GM18505 (cell line): ENCODE measurements around the gene ABHD4.

Source experiments
- ATAC-seq: cut with Tn5 transposase; IDR thresholded peaks from one replicate; pipeline ENCODE4 v1.9.1; 2021; ENCODE audit not compliant: unreplicated experiment
- POLR2A ChIP-seq: IDR thresholded peaks from 4 replicates; pipeline ENCODE4 v1.6.1; 2011; ENCODE audit warnings: borderline replicate concordance; ENCODE audit not compliant: insufficient read depth, insufficient read length; ENCODE audit errors: extremely low read depth

The ABHD4 gene

DNA sequence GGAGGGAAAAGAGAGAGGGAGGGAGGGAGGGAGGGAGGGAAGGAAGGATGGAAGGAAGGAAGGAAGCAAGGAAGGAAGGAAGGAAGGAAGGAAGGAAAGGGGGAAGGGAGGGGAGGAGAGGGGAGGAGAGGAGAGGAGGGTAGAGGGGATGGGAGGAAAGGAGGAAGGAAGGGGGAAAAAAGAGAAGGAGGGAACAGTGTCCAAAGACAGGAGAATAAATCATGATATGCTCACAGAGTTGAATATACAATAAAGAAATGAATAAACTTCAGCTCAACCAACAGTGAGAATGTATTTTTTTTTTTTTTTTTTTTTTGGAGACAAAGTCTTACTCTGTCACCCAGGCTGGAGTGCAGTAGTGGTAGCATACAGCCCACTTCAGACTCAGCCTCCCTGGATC, 42.1 kb downstream of the ABHD4 start:
- no peak for TF ChIP-seq POLR2A
- no peak for ATAC-seq

DNA sequence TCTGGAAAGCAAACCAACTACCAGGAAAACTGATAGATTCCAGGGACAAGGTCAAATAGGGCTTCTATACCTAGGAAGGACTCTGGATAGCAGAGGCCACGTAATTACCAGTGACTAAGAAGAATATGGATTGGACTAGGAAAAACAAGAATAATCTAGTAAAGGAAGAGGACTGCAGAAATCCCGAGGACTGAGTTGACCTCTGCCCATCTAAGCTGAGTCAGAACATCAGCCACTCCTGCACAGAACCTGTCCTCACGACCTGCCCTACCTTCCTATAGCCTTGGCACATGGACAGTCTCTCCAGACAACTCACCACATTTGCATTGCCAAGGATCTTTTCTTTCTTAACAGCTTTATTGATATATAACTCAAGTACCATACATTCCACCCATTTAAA, 43.7 kb downstream of the ABHD4 start:
- TF ChIP-seq POLR2A = no peak
- no peak for ATAC-seq

DNA sequence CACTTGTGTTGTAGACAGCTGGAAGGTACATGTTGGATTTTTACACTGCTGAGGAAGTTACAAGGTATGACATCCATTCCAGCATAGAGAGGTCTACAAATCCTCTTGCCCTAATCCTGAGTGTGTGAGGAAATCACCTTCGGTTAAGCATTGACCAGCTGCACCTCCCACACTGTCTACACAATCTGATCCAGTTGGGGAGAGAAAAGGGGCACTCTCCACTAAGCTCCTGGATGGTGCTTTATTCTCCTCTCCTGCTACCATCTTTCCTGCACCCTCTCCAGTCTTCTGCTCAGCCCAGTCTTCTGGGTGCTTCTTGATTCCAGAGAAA, 46.2 kb downstream of the ABHD4 start, which contains the start of gene OR6J1:
OR6J1 (minus strand) TSS at position 48 of the 331 bp plus-strand sequence. CDS start 9,541 bp downstream, outside the sequence.
- TF ChIP-seq POLR2A = no peak
- no peak for ATAC-seq

DNA sequence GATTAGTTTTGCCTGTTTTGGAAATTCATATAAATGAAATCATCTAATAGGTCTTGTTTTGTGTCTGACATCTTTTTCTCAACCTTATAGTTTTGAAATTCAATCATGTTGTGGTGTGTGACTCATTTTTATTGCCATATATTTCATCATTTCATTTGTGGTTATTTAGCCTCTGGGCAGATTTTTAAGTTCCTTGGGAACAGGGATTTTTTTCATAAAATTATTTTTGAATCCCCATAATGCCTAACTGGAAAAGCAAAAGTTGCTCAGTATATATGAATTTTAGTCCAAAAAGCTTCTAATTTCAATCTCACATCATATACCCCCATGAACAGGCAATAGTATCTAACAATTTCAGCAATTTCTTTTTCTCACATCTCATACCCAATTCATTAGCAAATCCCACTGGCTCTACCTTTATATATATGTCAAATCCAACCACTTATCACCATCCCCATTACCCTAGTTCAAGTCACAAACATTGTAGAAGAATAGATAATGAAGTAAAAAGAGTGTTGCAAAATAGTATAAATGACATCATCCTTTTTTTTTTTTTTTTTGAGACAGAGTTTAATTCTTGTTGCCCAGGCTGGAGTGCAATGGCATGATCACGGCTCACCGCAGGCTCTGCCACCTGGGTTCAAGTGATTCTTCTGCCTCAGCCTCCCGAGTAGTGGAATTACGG, 48.6 kb downstream of the ABHD4 start:
- ATAC-seq = no peak
- TF ChIP-seq POLR2A = no peak

- no peak for ATAC-seq
- TF ChIP-seq POLR2A = no peak
Observed at GRCh38 chr14:22648506-22648905, 50.4 kb downstream of the ABHD4 start.

- ATAC-seq = no peak
- TF ChIP-seq POLR2A = no peak
Observed at GRCh38 chr14:22650046-22650739, 52.1 kb downstream of the ABHD4 start.

- TF ChIP-seq POLR2A = peak; percentile 76
- no peak for ATAC-seq
Observed at GRCh38 chr14:22650960-22651521, 52.9 kb downstream of the ABHD4 start.

- no peak for ATAC-seq
- no peak for TF ChIP-seq POLR2A
Observed at GRCh38 chr14:22651586-22651985, 53.5 kb downstream of the ABHD4 start.

- ATAC-seq = no peak
Observed at GRCh38 chr14:22653012-22653621, 55.0 kb downstream of the ABHD4 start.

GRCh38 chr14:22656226-22656625, 58.1 kb downstream of the ABHD4 start:
- TF ChIP-seq POLR2A = no peak

More at GRCh38 chr14:22653012-22653621, 55.0 kb downstream of the ABHD4 start:
- TF ChIP-seq POLR2A = no peak

GRCh38 chr14:22656945-22657731, 59.0 kb downstream of the ABHD4 start:
- TF ChIP-seq POLR2A = no peak
- no peak for ATAC-seq

More at GRCh38 chr14:22656226-22656625, 58.1 kb downstream of the ABHD4 start:
- ATAC-seq = no peak

- no peak for ATAC-seq
- no peak for TF ChIP-seq POLR2A
Observed at GRCh38 chr14:22657861-22658260, 59.8 kb downstream of the ABHD4 start.

- no peak for TF ChIP-seq POLR2A
- ATAC-seq = no peak
Observed at GRCh38 chr14:22658946-22659345, 60.8 kb downstream of the ABHD4 start.
